Right atrium auricular region (tissue), 2 donors: ENCODE data around the gene BIRC6. TPM values are rescaled to one million over a fixed set of nuclear protein-coding genes. Genes with fewer than 3 reads are reported as not detected.

ENCODE experiments used
- DNase-seq: peaks from one replicate; pipeline ENCODE4 v3.0.0-alpha.2; 2019; ENCODE audit warnings: low spot score
- H3K27ac ChIP-seq, 2 donors: fragments of 200-600 bp; sonication (generic); 1 replicate in 1 of 2; 2 replicates in 1 of 2; pipeline ENCODE4 v1.5.1; 2016 to 2019
- H3K27me3 ChIP-seq, 2 donors: fragments of 200-600 bp; sonication (generic); one replicate each; pipeline versions ENCODE4 v1.5.1 to v1.6.0; 2017 to 2019
- H3K36me3 ChIP-seq: fragments of 200-600 bp; sonication (generic); one replicate; pipeline ENCODE4 v1.5.1; 2016
- H3K4me1 ChIP-seq, 2 donors: fragments of 200-600 bp; sonication (generic); one replicate each; pipeline versions ENCODE4 v1.5.1 to v1.6.0; 2017 to 2019
- H3K4me3 ChIP-seq, 2 donors: fragments of 200-600 bp; sonication (generic); 1 replicate in 1 of 2; 2 replicates in 1 of 2; pipeline ENCODE4 v1.5.1; 2017 to 2019; ENCODE audit warnings: mild to moderate bottlenecking in 1 of 2, moderate library complexity in 1 of 2
- H3K9me3 ChIP-seq, 2 donors: fragments of 200-600 bp; sonication (generic); one replicate each; pipeline ENCODE4 v1.5.1; 2019
- CTCF ChIP-seq, 2 donors: fragments of 200-600 bp; sonication (generic); IDR thresholded peaks; one replicate each; pipeline ENCODE4 v1.5.1; 2019; ENCODE audit warnings: antibody characterized with exemption in 2 of 2
- microRNA counts, 2 donors: library from miRNA; unstranded; fragments of <30 nt; microRNA quantifications; one replicate each; lab custom pipeline; 2016 to 2017
- microRNA-seq, 2 donors: library from miRNA; unstranded; fragments of <30 nt; microRNA quantifications; one replicate each; pipeline ENCODE4, GENCODE V29; 2016 to 2017; ENCODE audit warnings: borderline number of aligned reads in 2 of 2, borderline replicate concordance in 1 of 2
- total RNA-seq, 2 donors: library from RNA; depleted of rRNA; stranded (reverse); fragments of >200 nt; gene quantifications; one replicate each; pipeline ENCODE4 v1.1.0, GENCODE V29; 2016

The BIRC6 gene
- total RNA-seq, 2 donors from 2014 or later, result 50.4 to 50.6 TPM

- Histone ChIP-seq H3K9me3 (no peaks in the 10 kb centered on the region), H3K4me3 (no peak overlapping the region), H3K4me1 (no peaks in the 10 kb centered on the region), H3K36me3 (peaks cover 5% of the 10 kb centered on the region), H3K27ac (no peak overlapping the region), H3K27me3 (no peaks in the 10 kb centered on the region)
- no peak for DNase-seq
- no peak for TF ChIP-seq CTCF (IDR thresholded peaks at IDR 0.05)
Measured at GRCh38 chr2:32668254-32668653, 311.4 kb downstream of the BIRC6 start.

MicroRNAs within 50 kb of the gene (microRNA counts, 767-probe panel; counts per million panel counts)
- microRNA hsa-miR-558 (lab: Ali Mortazavi, UCI), result 0 to 496 counts per million in 2 donors

Small RNAs within 50 kb of the gene (microRNA-seq; reads per million reads assigned to microRNA genes)
- gene MIR4765 (0 to 0.71 reads per million in 2 donors), gene MIR558 (0 reads per million in 2 donors)

Other genes with a start within 250 kb of the BIRC6 start
- gene SLC30A6, start 191.2 kb upstream of the BIRC6 start, total RNA-seq, result 10 to 100 TPM; 12.0 to 16.2 TPM
- 1 to 10 TPM in 1 of 2 donors, under 1 TPM in 1; 0.15 to 1.3 TPM for gene NLRC4, start 92.1 kb upstream of the BIRC6 start, total RNA-seq
- gene YIPF4, start 79.1 kb upstream of the BIRC6 start, total RNA-seq, result 10 to 100 TPM; 16.0 to 17.8 TPM